KMS-11 (cell line): Measurements from ENCODE around the gene PRDM13.

Experiments used
- H2AFZ ChIP-seq: fragments of 200-600 bp; sonication (generic); 2 replicates; pipeline ENCODE4 v1.6.1; 2016; ENCODE audit warnings: antibody characterized with exemption, mixed run types, low read depth
- H3K27ac ChIP-seq: fragments of 200-600 bp; sonication (generic); 2 replicates; pipeline ENCODE4 v1.6.1; 2016; ENCODE audit warnings: mild to moderate bottlenecking, mixed run types
- H3K27me3 ChIP-seq: fragments of 200-600 bp; sonication (generic); 2 replicates; pipeline ENCODE4 v1.6.1; 2017; ENCODE audit warnings: mild to moderate bottlenecking, low read depth, mixed run types, moderate library complexity; ENCODE audit not compliant: insufficient read depth
- H3K36me3 ChIP-seq: fragments of 200-600 bp; sonication (generic); 2 replicates; pipeline ENCODE4 v1.6.1; 2017; ENCODE audit warnings: mild to moderate bottlenecking, mixed run types; ENCODE audit not compliant: insufficient read depth
- H3K4me1 ChIP-seq: fragments of 200-600 bp; sonication (generic); 2 replicates; pipeline ENCODE4 v1.6.1; 2016; ENCODE audit warnings: mild to moderate bottlenecking, low read depth, mixed run types; ENCODE audit not compliant: poor library complexity, severe bottlenecking
- H3K4me2 ChIP-seq: fragments of 200-600 bp; sonication (generic); 2 replicates; pipeline ENCODE4 v1.7.0; 2016; ENCODE audit warnings: mild to moderate bottlenecking, mixed run types
- H3K4me3 ChIP-seq: fragments of 200-600 bp; sonication (generic); IDR thresholded peaks from 2 replicates; pipeline ENCODE4 v1.6.1; 2017; ENCODE audit warnings: low read depth, low read length, mixed read lengths; ENCODE audit not compliant: insufficient read depth
- H3K79me2 ChIP-seq: fragments of 200-600 bp; sonication (generic); 2 replicates; pipeline ENCODE4 v1.6.1; 2016; ENCODE audit warnings: low read depth, mixed run types; ENCODE audit not compliant: insufficient read depth
- H3K9ac ChIP-seq: fragments of 200-600 bp; sonication (generic); 2 replicates; pipeline ENCODE4 v1.6.1; 2016; ENCODE audit warnings: mild to moderate bottlenecking, mixed run types
- H4K20me1 ChIP-seq: fragments of 200-600 bp; sonication (generic); 2 replicates; pipeline ENCODE4 v1.6.1; 2016; ENCODE audit warnings: mild to moderate bottlenecking, mixed run types; ENCODE audit not compliant: insufficient read depth
- TF ChIP-seq, protein P1 (sequence below): fragments of 200-600 bp; sonication (generic); conservative IDR thresholded peaks from 2 replicates; pipeline ENCODE4 v1.6.1; 2017; ENCODE audit warnings: low read depth, mild to moderate bottlenecking, antibody characterized with exemption, low read length, moderate library complexity, mixed read lengths

PRDM13 gene

DNA sequence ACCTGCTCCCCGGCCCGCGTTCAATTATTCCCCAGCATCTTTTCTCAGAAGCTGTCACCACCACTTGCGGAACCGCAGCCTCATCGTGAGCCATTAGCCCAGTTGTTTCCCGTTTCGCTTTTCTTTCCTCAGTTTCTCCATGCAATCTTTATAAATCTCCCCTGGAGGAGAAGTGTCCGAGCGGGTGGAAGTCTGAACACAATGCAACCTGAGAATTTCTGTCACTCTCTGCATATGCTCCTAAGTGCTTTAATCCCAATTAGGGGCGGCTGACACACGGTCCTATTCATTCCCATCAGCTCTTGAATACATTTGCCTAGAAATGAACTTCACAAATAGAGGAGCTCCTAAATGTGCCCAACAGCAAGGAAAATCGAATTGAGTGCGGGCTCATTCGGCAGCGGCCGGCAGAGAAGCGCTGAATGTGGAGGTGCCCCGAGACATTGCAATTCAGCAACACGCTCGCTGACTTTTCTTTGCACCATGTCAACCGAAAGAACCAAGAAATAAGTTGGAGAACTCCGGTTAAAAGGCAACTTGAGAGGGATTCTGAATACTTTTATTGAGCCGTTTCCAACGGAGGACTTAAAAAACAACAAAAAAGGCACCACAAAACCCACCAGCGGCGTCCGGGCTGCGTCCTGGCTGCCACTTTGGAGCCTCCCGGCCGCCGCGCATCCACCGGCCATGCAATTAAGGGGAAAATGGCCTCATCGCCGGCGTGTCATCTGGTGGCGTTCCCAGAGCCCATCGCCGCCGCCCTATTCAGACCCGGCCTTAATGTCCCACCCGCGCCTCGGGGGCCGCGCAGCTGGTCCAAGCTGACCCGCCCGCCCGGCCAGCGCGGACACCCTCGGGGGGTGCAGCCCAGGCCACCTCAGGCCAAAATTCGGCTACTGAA is 3.9 kb upstream of the PRDM13 start:
- Histone ChIP-seq H3K79me2 (no peaks in the 10 kb centered on the region), H3K9ac (no peak overlapping the region), H3K36me3 (no peaks in the 10 kb centered on the region), H3K27ac (no peak overlapping the region), H3K4me1 (no peaks in the 10 kb centered on the region), H3K27me3 (no peaks in the 10 kb centered on the region), H3K4me3 (no peak overlapping the region), H2AFZ (no peak overlapping the region), H4K20me1 (no peaks in the 10 kb centered on the region), H3K4me2 (no peak overlapping the region)
- TF ChIP-seq, protein P1, sequence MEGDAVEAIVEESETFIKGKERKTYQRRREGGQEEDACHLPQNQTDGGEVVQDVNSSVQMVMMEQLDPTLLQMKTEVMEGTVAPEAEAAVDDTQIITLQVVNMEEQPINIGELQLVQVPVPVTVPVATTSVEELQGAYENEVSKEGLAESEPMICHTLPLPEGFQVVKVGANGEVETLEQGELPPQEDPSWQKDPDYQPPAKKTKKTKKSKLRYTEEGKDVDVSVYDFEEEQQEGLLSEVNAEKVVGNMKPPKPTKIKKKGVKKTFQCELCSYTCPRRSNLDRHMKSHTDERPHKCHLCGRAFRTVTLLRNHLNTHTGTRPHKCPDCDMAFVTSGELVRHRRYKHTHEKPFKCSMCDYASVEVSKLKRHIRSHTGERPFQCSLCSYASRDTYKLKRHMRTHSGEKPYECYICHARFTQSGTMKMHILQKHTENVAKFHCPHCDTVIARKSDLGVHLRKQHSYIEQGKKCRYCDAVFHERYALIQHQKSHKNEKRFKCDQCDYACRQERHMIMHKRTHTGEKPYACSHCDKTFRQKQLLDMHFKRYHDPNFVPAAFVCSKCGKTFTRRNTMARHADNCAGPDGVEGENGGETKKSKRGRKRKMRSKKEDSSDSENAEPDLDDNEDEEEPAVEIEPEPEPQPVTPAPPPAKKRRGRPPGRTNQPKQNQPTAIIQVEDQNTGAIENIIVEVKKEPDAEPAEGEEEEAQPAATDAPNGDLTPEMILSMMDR = no peak

GRCh38 chr6:99603421-99604165 is 3.0 kb upstream of the PRDM13 start:
- Histone ChIP-seq H3K9ac (no peak overlapping the region), H4K20me1 (no peaks in the 10 kb centered on the region), H3K36me3 (no peaks in the 10 kb centered on the region), H3K27ac (no peak overlapping the region), H3K4me1 (no peaks in the 10 kb centered on the region), H3K79me2 (no peaks in the 10 kb centered on the region), H2AFZ (no peak overlapping the region), H3K4me2 (peak overlapping the region; percentile 25; the same call in 1 of the 2 replicates), H3K27me3 (no peaks in the 10 kb centered on the region), H3K4me3 (no peak overlapping the region)
- TF ChIP-seq, protein P1 = no peak

DNA sequence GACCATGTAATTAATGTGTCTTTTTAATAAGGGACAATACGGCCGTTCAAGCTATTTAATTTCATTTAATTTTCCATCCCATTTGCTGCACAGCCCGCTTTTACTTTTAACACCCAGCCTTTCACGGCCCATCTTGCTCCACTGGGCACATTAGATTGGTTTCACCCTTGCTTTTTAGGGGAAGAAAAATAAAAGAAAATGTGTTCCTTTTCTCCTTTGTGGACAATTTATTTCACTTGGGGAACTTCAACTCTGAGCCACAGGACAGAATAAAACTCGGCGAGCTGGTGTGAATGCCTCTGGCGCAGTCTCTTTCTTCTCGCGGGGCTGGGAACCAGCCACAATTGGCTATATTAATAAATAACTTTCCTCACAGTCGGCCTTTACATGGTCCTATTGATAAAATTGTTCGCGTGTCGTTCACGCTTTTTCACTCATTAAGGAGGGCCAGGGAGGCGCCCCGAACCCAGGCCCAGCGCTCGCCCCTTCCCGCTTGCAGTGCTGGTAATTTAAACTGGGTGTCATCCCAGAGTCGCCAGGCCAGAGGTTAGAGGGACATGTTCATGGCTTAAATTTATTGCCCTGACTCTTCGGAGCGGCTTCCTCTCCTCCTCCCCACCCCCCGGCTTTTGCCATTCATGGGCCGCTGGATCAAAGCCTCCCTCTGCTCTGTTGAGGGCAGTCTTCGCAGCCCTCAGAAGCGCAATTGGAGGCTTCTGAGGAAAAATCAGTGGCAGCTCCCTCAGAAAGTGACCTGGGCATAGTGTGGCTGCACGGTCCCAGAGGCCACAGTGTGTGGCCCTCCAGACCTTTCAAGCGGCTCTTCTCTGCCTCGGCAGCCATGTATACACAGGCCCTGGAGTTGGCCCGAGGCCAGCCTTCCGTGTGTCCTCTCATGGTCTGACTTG is 2.2 kb upstream of the PRDM13 start:
- no peaks in the 10 kb centered on the region for H3K27me3 ChIP-seq
- H2AFZ ChIP-seq = no peak overlapping the region
- no peaks in the 10 kb centered on the region for H3K79me2 ChIP-seq
- H3K4me2 ChIP-seq = peak overlapping the region; percentile 25; the same call in 1 of the 2 replicates
- H3K36me3 ChIP-seq = no peaks in the 10 kb centered on the region
- H3K4me3 ChIP-seq = no peak overlapping the region
- no peak overlapping the region for H3K27ac ChIP-seq
- H4K20me1 ChIP-seq = no peaks in the 10 kb centered on the region
- no peak overlapping the region for H3K9ac ChIP-seq
- no peaks in the 10 kb centered on the region for H3K4me1 ChIP-seq
- TF ChIP-seq, protein P1 = no peak

DNA sequence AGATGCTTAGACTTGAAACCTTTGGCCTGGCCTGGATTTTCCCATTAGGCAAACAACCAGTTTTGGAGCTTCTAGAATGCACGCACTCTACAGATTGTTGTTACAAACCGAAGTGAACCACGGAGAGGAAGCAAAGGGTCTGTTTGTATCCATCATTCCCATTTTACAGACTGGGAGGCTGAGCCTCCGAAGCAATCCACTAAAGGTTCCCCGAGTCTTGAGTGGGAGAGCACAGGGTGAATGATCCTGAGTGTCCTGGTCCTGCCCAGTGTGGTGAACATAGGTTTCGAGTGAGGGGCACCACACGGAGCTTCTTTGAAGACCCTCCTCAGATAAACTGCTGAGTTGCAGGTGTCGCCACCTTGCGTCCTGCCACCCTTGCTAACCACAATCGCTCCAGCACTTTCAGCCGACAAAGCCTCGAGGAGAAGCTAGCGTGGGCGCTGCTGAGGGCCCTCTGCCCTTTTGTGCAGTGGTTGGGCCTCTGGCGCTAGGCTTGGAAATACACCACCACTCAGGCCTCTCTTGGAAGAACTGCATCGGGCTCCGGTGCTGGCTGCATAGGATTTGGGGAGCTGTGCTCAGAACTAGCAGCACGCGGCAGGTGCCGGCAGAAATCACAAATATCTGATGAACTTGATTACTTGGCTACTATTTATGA is 1.4 kb upstream of the PRDM13 start:
- Histone ChIP-seq H3K4me3 (no peak overlapping the region), H3K27me3 (no peaks in the 10 kb centered on the region)

More for the DNA sequence above, 1.4 kb upstream of the PRDM13 start:
- Histone ChIP-seq H3K79me2 (no peaks in the 10 kb centered on the region), H3K36me3 (no peaks in the 10 kb centered on the region), H2AFZ (no peak overlapping the region), H3K27ac (no peak overlapping the region), H3K4me1 (peaks cover 6% of the 10 kb centered on the region), H4K20me1 (no peaks in the 10 kb centered on the region), H3K4me2 (no peak overlapping the region), H3K9ac (no peak overlapping the region)
- TF ChIP-seq, protein P1 = no peak
